ENCODE data around the gene ZNF75A. TPM values are rescaled to one million over a fixed set of nuclear protein-coding genes. Genes with fewer than 3 reads are reported as not detected.

The ZNF75A gene
- total and polyA plus RNA-seq, 2 of the 4 experiments (the other 2 are of a cell fraction) = 14.6 to 15.4 TPM

- ATAC-seq (ENCODE audit: low read depth) (no peak), DNase-seq (no peak)
- intact Hi-C loops (cut with micrococcal nuclease) (no loop called here), in situ Hi-C loops (cut with MboI; ENCODE audit: low sequenced_read_pairs) (no loop called here), dilution Hi-C loops (cut with HindIII; ENCODE audit: low sequenced_read_pairs, unreplicated experiment) (no loop called here)
- H3K4ac ChIP-seq (ENCODE audit: low read depth, low read length) = no peak overlapping the region
- ChIA-PET POLR2A (ENCODE audit: unreplicated experiment) (no interaction called here), CTCF (no interaction called here)
- no peak overlapping the region for H2AFZ ChIP-seq (replicated peaks; ENCODE audit: low read length, poor library complexity)
- no peaks in the 10 kb centered on the region; the same call in 1 of the 2 replicates for H3K27me3 ChIP-seq (ENCODE audit: control insufficient read depth, insufficient read depth, low read length)
- peaks cover 1% of the 10 kb centered on the region; the same call in 1 of the 2 replicates for H3K9me3 ChIP-seq (ENCODE audit: control insufficient read depth, insufficient read depth, low read length)
- no peak overlapping the region for H2BK120ac ChIP-seq (ENCODE audit: low read depth, low read length)
- H3K23ac ChIP-seq (ENCODE audit: low read depth, low read length) = no peak overlapping the region
- no peak overlapping the region for H2AK5ac ChIP-seq (ENCODE audit: low read depth, low read length)
- WGBS, 2 experiments (ENCODE audit: extremely low coverage in 2 of 2, insufficient read length in 1 of 2) = no CpG with 5 or more reads among the region's 10 CpGs
- H4K8ac ChIP-seq (ENCODE audit: low read depth in 2 of 2, low read length in 2 of 2) = no peak overlapping the region
- H3K56ac ChIP-seq (ENCODE audit: extremely low read depth, insufficient read depth, low read length) = no peak overlapping the region
- H3K4me3 ChIP-seq (ENCODE audit: insufficient read depth, low read depth, low read length) = no peak overlapping the region
- TF ChIP-seq CEBPB (IDR thresholded peaks at IDR 0.05; ENCODE audit: low read depth, low read length) = no peak
- no peak for TF ChIP-seq FOS (IDR thresholded peaks at IDR 0.05; ENCODE audit: low read depth, low read length)
- TF ChIP-seq CTCF (conservative IDR thresholded peaks at IDR 0.05; ENCODE audit: low read depth, low read length) = no peak
- no peak for TF ChIP-seq CHD1 (IDR thresholded peaks at IDR 0.05; ENCODE audit: low read depth, low read length)
- no peak for TF ChIP-seq RCOR1 (IDR thresholded peaks at IDR 0.05; ENCODE audit: insufficient replicate concordance, low read length)
- TF ChIP-seq BHLHE40 (IDR thresholded peaks at IDR 0.05; ENCODE audit: low read depth, low read length) = no peak
- TF ChIP-seq USF2 (IDR thresholded peaks at IDR 0.05; ENCODE audit: low read depth, low read length) = no peak
- no peak for TF ChIP-seq POLR2A (IDR thresholded peaks at IDR 0.05; ENCODE audit: low read depth, low read length)
- no peak for TF ChIP-seq RFX5 (IDR thresholded peaks at IDR 0.05; ENCODE audit: low read depth, low read length)
- TF ChIP-seq RAD21 (IDR thresholded peaks at IDR 0.05; ENCODE audit: low read length) = no peak
- no peak for TF ChIP-seq MXI1 (IDR thresholded peaks at IDR 0.05; ENCODE audit: borderline replicate concordance, low read depth, low read length)
- TF ChIP-seq NFE2L2 (IDR thresholded peaks at IDR 0.05; ENCODE audit: low read depth, low read length) = no peak
- TF ChIP-seq ELK1 (IDR thresholded peaks at IDR 0.05; ENCODE audit: borderline replicate concordance, low read depth, low read length) = no peak
- no peak for TF ChIP-seq MAFK (IDR thresholded peaks at IDR 0.05; ENCODE audit: low read depth, low read length)
- TF ChIP-seq MAZ (IDR thresholded peaks at IDR 0.05; ENCODE audit: borderline replicate concordance, low read depth, low read length) = no peak
- TF ChIP-seq SMC3 (IDR thresholded peaks at IDR 0.05; ENCODE audit: low read depth, low read length) = no peak
- H2BK5ac ChIP-seq (ENCODE audit: low read depth, low read length, poor library complexity, severe bottlenecking) = no peak overlapping the region
- H3K27ac ChIP-seq (ENCODE audit: insufficient read depth, low read length) = no peak overlapping the region
- no peak overlapping the region for H4K5ac ChIP-seq (ENCODE audit: low read depth, low read length)
- no peak overlapping the region for H3K9ac ChIP-seq (ENCODE audit: low read depth, low read length)
- H3K18ac ChIP-seq (ENCODE audit: low read depth, low read length) = no peak overlapping the region
- H2AK9ac ChIP-seq (replicated peaks; ENCODE audit: low read depth, low read length, poor library complexity) = no peak overlapping the region
- H4K20me1 ChIP-seq (ENCODE audit: insufficient read depth, low read length) = no peaks in the 10 kb centered on the region
- no peak overlapping the region for H2BK15ac ChIP-seq (ENCODE audit: low read depth, low read length)
- H3K79me1 ChIP-seq (ENCODE audit: low read depth in 1 of 2, low read length in 2 of 2) = no peaks in the 10 kb centered on the region
- no peaks in the 10 kb centered on the region for H3K36me3 ChIP-seq (ENCODE audit: control insufficient read depth, insufficient read depth, low read length)
- H3K4me1 ChIP-seq (ENCODE audit: control insufficient read depth, insufficient read depth, low read length) = no peaks in the 10 kb centered on the region
- H3K9me1 ChIP-seq (ENCODE audit: insufficient read depth, low read length) = no peaks in the 10 kb centered on the region
- H3K4me2 ChIP-seq (ENCODE audit: low read depth, low read length) = no peak overlapping the region
- no TSS peak for BruUV-seq (replicated peaks)
- no peak overlapping the region for H4K91ac ChIP-seq (ENCODE audit: insufficient read depth, low read depth, low read length)
- H2BK20ac ChIP-seq (ENCODE audit: low read depth, low read length) = no peak overlapping the region
- no peak overlapping the region for H3K14ac ChIP-seq (replicated peaks; ENCODE audit: low read depth, low read length)
Measured at GRCh38 chr16:3347586-3347985, 42.3 kb downstream of the ZNF75A start.

Data from IMR-90 (cell line).